Subcutaneous adipose tissue (tissue), 4 donors: ENCODE results near the gene RNF149. TPM values are rescaled to one million over a fixed set of nuclear protein-coding genes. Genes with fewer than 3 reads are reported as not detected.

ENCODE experiments used
- CTCF ChIP-seq: fragments of 450-650 bp; IDR thresholded peaks from one replicate; pipeline ENCODE4 v1.5.1; 2016; ENCODE audit warnings: low read depth, mild to moderate bottlenecking, control low read depth, antibody characterized with exemption, moderate library complexity
- total RNA-seq, 4 donors: library from RNA; depleted of rRNA; stranded (reverse); fragments of >200 nt; gene quantifications; one replicate each; pipeline ENCODE4 v1.1.0, GENCODE V29; 2016

The RNF149 gene
- total RNA-seq, 4 donors from 2014 or later = 68.2 to 157 (median 84.5) TPM

GRCh38 chr2:101341421-101341820 is 32.9 kb upstream of the RNF149 start:
- TF ChIP-seq CTCF = no peak

- TF ChIP-seq CTCF = no peak
Observed at GRCh38 chr2:101340141-101340551, 31.6 kb upstream of the RNF149 start.

GRCh38 chr2:101339266-101339880 is 30.9 kb upstream of the RNF149 start:
- no peak for TF ChIP-seq CTCF

- TF ChIP-seq CTCF = no peak
Observed at GRCh38 chr2:101337877-101338276, 29.4 kb upstream of the RNF149 start.

GRCh38 chr2:101332885-101333766 is 24.6 kb upstream of the RNF149 start:
- no peak for TF ChIP-seq CTCF

GRCh38 chr2:101331202-101331601 is 22.7 kb upstream of the RNF149 start:
- no peak for TF ChIP-seq CTCF

GRCh38 chr2:101330253-101330933 is 21.9 kb upstream of the RNF149 start:
- TF ChIP-seq CTCF = no peak
